ENCODE data around the gene STXBP2.
A peak's percentile ranks its signal among the peaks of the same experiment; 100 is the strongest.

DNA sequence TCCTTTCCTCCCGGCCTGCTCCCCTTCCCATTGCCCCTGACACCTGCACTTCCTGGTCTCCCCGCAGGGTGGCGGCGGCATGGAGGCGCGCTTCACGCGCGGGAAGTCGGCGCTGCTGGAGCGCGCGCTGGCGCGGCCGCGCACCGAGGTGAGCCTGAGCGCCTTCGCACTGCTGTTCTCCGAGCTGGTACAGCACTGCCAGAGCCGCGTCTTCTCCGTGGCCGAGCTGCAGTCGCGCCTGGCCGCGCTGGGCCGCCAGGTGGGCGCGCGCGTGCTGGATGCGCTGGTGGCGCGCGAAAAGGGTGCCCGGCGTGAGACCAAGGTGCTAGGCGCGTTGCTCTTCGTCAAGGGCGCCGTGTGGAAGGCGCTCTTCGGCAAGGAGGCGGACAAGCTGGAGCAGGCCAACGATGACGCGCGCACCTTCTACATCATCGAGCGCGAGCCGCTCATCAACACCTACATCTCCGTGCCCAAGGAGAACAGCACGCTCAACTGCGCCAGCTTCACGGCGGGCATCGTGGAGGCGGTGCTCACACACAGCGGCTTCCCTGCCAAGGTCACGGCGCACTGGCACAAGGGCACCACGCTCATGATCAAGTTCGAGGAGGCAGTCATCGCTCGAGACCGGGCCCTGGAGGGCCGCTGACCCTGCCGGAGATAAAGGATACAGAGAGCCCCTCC is 45.4 kb downstream of the STXBP2 start:
- TF ChIP-seq, protein P1, sequence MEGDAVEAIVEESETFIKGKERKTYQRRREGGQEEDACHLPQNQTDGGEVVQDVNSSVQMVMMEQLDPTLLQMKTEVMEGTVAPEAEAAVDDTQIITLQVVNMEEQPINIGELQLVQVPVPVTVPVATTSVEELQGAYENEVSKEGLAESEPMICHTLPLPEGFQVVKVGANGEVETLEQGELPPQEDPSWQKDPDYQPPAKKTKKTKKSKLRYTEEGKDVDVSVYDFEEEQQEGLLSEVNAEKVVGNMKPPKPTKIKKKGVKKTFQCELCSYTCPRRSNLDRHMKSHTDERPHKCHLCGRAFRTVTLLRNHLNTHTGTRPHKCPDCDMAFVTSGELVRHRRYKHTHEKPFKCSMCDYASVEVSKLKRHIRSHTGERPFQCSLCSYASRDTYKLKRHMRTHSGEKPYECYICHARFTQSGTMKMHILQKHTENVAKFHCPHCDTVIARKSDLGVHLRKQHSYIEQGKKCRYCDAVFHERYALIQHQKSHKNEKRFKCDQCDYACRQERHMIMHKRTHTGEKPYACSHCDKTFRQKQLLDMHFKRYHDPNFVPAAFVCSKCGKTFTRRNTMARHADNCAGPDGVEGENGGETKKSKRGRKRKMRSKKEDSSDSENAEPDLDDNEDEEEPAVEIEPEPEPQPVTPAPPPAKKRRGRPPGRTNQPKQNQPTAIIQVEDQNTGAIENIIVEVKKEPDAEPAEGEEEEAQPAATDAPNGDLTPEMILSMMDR (IDR thresholded peaks at IDR 0.05): peak in 1 of 6 experiments; percentile 49
- TF ChIP-seq POLR2AphosphoS5 (IDR thresholded peaks at IDR 0.05): no peak

Data from upper lobe of left lung (tissue), 4 donors.